Neural progenitor cell (in vitro differentiated cells): Measurements from ENCODE around the gene CAPN14.

Experiments
- EZH2 ChIP-seq: fragments of 200-600 bp; sonication (generic); IDR thresholded peaks from 2 replicates; pipeline ENCODE4 v1.6.1; 2017; ENCODE audit warnings: antibody characterized with exemption, mild to moderate bottlenecking, moderate library complexity
- EZH2phosphoT487 ChIP-seq: fragments of 200-600 bp; sonication (generic); IDR thresholded peaks from 2 replicates; pipeline ENCODE4 v1.6.1; 2017; ENCODE audit warnings: antibody characterized with exemption
- TF ChIP-seq, protein P1 (sequence below): fragments of 200-600 bp; sonication (generic); IDR thresholded peaks from 2 replicates; pipeline ENCODE4 v1.5.1; 2017; ENCODE audit warnings: antibody characterized with exemption, mild to moderate bottlenecking

DNA sequence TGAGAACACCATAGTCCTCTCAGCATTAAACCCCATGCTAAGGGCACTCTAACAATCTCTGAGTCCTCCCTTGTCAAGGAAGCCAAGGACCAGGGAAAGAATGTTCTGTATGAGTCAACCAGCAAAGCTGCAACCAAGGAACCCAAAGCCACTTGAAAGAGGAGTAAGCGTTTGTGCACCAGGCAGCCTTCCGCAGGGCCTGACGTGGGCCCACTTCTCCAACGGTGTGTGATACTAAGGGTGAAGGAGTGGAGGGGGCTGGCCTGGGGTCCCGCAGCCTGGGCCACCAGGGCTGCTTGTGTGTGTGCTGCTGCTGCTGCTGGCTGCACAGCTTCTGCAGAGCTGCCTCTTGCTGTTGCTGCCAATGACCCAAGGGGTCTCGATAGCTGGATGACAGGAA is 49.0 kb downstream of the CAPN14 start:
- TF ChIP-seq EZH2 (no peak), EZH2phosphoT487 (no peak)
- TF ChIP-seq, protein P1, sequence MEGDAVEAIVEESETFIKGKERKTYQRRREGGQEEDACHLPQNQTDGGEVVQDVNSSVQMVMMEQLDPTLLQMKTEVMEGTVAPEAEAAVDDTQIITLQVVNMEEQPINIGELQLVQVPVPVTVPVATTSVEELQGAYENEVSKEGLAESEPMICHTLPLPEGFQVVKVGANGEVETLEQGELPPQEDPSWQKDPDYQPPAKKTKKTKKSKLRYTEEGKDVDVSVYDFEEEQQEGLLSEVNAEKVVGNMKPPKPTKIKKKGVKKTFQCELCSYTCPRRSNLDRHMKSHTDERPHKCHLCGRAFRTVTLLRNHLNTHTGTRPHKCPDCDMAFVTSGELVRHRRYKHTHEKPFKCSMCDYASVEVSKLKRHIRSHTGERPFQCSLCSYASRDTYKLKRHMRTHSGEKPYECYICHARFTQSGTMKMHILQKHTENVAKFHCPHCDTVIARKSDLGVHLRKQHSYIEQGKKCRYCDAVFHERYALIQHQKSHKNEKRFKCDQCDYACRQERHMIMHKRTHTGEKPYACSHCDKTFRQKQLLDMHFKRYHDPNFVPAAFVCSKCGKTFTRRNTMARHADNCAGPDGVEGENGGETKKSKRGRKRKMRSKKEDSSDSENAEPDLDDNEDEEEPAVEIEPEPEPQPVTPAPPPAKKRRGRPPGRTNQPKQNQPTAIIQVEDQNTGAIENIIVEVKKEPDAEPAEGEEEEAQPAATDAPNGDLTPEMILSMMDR = no peak
